Measurements from ENCODE around the gene SMOC2. TPM values are rescaled to one million over a fixed set of nuclear protein-coding genes. Genes with fewer than 3 reads are reported as not detected.

Gene SMOC2
- total RNA-seq, 1 donor from 2014 or later, result 0.53 TPM

DNA sequence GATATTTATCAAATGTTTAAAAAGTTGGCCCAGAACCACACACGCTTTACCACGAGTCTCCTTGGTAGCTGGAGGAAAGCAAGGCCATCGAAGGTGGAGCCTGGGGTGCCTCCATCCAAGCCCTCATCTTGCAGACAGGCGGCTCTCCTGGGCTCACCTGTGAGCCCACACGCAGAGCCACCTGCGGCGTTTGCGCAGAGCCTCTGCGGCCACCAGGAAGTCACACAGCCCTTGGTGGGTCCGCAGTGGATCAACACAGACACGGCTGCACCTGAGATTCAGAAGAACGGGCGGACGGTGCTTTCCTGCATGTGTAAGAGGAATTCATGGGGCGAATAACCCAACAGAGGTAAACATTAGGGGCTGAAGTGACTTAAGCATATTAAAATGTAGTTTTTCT is 24.5 kb upstream of the SMOC2 start:
- TF ChIP-seq, protein P1, sequence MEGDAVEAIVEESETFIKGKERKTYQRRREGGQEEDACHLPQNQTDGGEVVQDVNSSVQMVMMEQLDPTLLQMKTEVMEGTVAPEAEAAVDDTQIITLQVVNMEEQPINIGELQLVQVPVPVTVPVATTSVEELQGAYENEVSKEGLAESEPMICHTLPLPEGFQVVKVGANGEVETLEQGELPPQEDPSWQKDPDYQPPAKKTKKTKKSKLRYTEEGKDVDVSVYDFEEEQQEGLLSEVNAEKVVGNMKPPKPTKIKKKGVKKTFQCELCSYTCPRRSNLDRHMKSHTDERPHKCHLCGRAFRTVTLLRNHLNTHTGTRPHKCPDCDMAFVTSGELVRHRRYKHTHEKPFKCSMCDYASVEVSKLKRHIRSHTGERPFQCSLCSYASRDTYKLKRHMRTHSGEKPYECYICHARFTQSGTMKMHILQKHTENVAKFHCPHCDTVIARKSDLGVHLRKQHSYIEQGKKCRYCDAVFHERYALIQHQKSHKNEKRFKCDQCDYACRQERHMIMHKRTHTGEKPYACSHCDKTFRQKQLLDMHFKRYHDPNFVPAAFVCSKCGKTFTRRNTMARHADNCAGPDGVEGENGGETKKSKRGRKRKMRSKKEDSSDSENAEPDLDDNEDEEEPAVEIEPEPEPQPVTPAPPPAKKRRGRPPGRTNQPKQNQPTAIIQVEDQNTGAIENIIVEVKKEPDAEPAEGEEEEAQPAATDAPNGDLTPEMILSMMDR (IDR thresholded peaks at IDR 0.05; ENCODE audit: insufficient read depth, low read length, severe bottlenecking), result no peak
- no peak overlapping the region for H3K4me3 ChIP-seq (ENCODE audit: low read depth, low read length)
- no peaks in the 10 kb centered on the region for H3K36me3 ChIP-seq (ENCODE audit: control insufficient read depth, insufficient read depth, low read length)
- DNase-seq (ENCODE audit: low read depth) (no peak), FAIRE-seq (no peak)
- H3K27me3 ChIP-seq (ENCODE audit: control insufficient read depth, insufficient read depth, low read length), result no peaks in the 10 kb centered on the region

GRCh38 chr6:168417191-168417590 is 23.8 kb upstream of the SMOC2 start:
- H3K27me3 ChIP-seq (ENCODE audit: control insufficient read depth, insufficient read depth, low read length), result no peaks in the 10 kb centered on the region
- H3K36me3 ChIP-seq (ENCODE audit: control insufficient read depth, insufficient read depth, low read length), result no peaks in the 10 kb centered on the region
- FAIRE-seq (no peak), DNase-seq (ENCODE audit: low read depth) (no peak)
- TF ChIP-seq, protein P1 (IDR thresholded peaks at IDR 0.05; ENCODE audit: insufficient read depth, low read length, severe bottlenecking), result no peak
- H3K4me3 ChIP-seq (ENCODE audit: low read depth, low read length), result no peak overlapping the region

- DNase-seq (ENCODE audit: low read depth) (no peak), FAIRE-seq (peak; percentile 66)
- Histone ChIP-seq H3K27me3 (ENCODE audit: control insufficient read depth, insufficient read depth, low read length) (no peaks in the 10 kb centered on the region), H3K36me3 (ENCODE audit: control insufficient read depth, insufficient read depth, low read length) (no peaks in the 10 kb centered on the region), H3K4me3 (ENCODE audit: low read depth, low read length) (no peak overlapping the region)
- TF ChIP-seq, protein P1 (IDR thresholded peaks at IDR 0.05; ENCODE audit: insufficient read depth, low read length, severe bottlenecking), result no peak
Measured at GRCh38 chr6:168417679-168418557, 23.1 kb upstream of the SMOC2 start.

GRCh38 chr6:168418711-168419121 is 22.3 kb upstream of the SMOC2 start:
- FAIRE-seq, result no peak
- no peaks in the 10 kb centered on the region for H3K36me3 ChIP-seq (ENCODE audit: control insufficient read depth, insufficient read depth, low read length)
- DNase-seq (ENCODE audit: low read depth), result no peak
- no peaks in the 10 kb centered on the region for H3K27me3 ChIP-seq (ENCODE audit: control insufficient read depth, insufficient read depth, low read length)
- TF ChIP-seq, protein P1 (IDR thresholded peaks at IDR 0.05; ENCODE audit: insufficient read depth, low read length, severe bottlenecking), result no peak
- H3K4me3 ChIP-seq (ENCODE audit: low read depth, low read length), result no peak overlapping the region

- Histone ChIP-seq H3K4me3 (ENCODE audit: low read depth, low read length) (no peak overlapping the region), H3K36me3 (ENCODE audit: control insufficient read depth, insufficient read depth, low read length) (no peaks in the 10 kb centered on the region), H3K27me3 (ENCODE audit: control insufficient read depth, insufficient read depth, low read length) (no peaks in the 10 kb centered on the region)
- TF ChIP-seq, protein P1 (IDR thresholded peaks at IDR 0.05; ENCODE audit: insufficient read depth, low read length, severe bottlenecking), result no peak
- DNase-seq (ENCODE audit: low read depth) (no peak), FAIRE-seq (no peak)
Measured at GRCh38 chr6:168419569-168419968, 21.4 kb upstream of the SMOC2 start.
